Astrocyte (in vitro differentiated cells and primary cell): ENCODE results near the gene GP9. TPM values are rescaled to one million over a fixed set of nuclear protein-coding genes. Genes with fewer than 3 reads are reported as not detected.

Experiments
- DNase-seq: peaks from one replicate; pipeline ENCODE4 v3.0.0-alpha.2; 2010; ENCODE audit warnings: low read depth
- FAIRE-seq: peaks from 2 replicates; lab custom pipeline; 2011; peaks lifted over from hg19 to GRCh38; lab: Jason Lieb, UNC
- H2AFZ ChIP-seq: 2 replicates; pipeline ENCODE4 v1.6.0; 2012; ENCODE audit warnings: low read depth, low read length, inconsistent platforms
- H3K27ac ChIP-seq: 2 replicates; pipeline ENCODE4 v1.5.1; 2011; ENCODE audit warnings: low read depth, low read length, inconsistent platforms
- H3K27me3 ChIP-seq: 2 replicates; pipeline ENCODE4 v1.6.0; 2011; ENCODE audit warnings: low read length, inconsistent platforms; ENCODE audit not compliant: insufficient read depth
- H3K36me3 ChIP-seq: 2 replicates; pipeline ENCODE4 v1.5.1; 2011; ENCODE audit warnings: low read length, inconsistent platforms; ENCODE audit not compliant: insufficient read depth
- H3K4me1 ChIP-seq: 2 replicates; pipeline ENCODE4 v1.5.1; 2011; ENCODE audit warnings: low read length, inconsistent platforms; ENCODE audit not compliant: insufficient read depth
- H3K4me2 ChIP-seq: 2 replicates; pipeline ENCODE4 v1.6.0; 2012; ENCODE audit warnings: low read length, inconsistent platforms
- H3K4me3 ChIP-seq: 2 replicates; pipeline ENCODE4 v1.5.1; 2011; ENCODE audit warnings: low read depth, mild to moderate bottlenecking, low read length, inconsistent platforms; ENCODE audit not compliant: insufficient read depth
- H3K79me2 ChIP-seq: 2 replicates; pipeline ENCODE4 v1.6.0; 2012; ENCODE audit warnings: mild to moderate bottlenecking, low read length, inconsistent platforms; ENCODE audit not compliant: insufficient read depth
- H3K9ac ChIP-seq: 2 replicates; pipeline ENCODE4 v1.6.0; 2012; ENCODE audit warnings: mild to moderate bottlenecking, low read length, inconsistent platforms
- H3K9me3 ChIP-seq: 2 replicates; pipeline ENCODE4 v1.5.1; 2012; ENCODE audit warnings: low read depth, mild to moderate bottlenecking, low read length, inconsistent platforms; ENCODE audit not compliant: insufficient read depth
- H4K20me1 ChIP-seq: 2 replicates; pipeline ENCODE4 v1.6.0; 2012; ENCODE audit warnings: low read length, inconsistent platforms; ENCODE audit not compliant: insufficient read depth
- H3K27ac Mint-ChIP-seq: one replicate; pipeline ENCODE4 v1.8.0; 2021; ENCODE audit warnings: mild to moderate bottlenecking, mixed read lengths; ENCODE audit not compliant: unreplicated experiment
- H3K27me3 Mint-ChIP-seq: one replicate; pipeline ENCODE4 v1.8.0; 2021; ENCODE audit warnings: low read depth, mixed read lengths; ENCODE audit not compliant: unreplicated experiment
- H3K36me3 Mint-ChIP-seq: one replicate; pipeline ENCODE4 v1.8.0; 2021; ENCODE audit warnings: low read depth, mixed read lengths; ENCODE audit not compliant: unreplicated experiment
- H3K4me1 Mint-ChIP-seq: one replicate; pipeline ENCODE4 v1.8.0; 2021; ENCODE audit warnings: low read depth, mixed read lengths; ENCODE audit not compliant: unreplicated experiment
- H3K4me3 Mint-ChIP-seq: one replicate; pipeline ENCODE4 v1.8.0; 2021; ENCODE audit warnings: mild to moderate bottlenecking, moderate library complexity, mixed read lengths; ENCODE audit not compliant: unreplicated experiment
- H3K9me3 Mint-ChIP-seq: one replicate; pipeline ENCODE4 v1.8.0; 2021; ENCODE audit warnings: mild to moderate bottlenecking, mixed read lengths; ENCODE audit not compliant: unreplicated experiment
- CTCF ChIP-seq: IDR thresholded peaks from 2 replicates; pipeline ENCODE4 v1.5.1; 2011; ENCODE audit warnings: low read depth, mild to moderate bottlenecking, inconsistent platforms, low read length, moderate library complexity; ENCODE audit not compliant: insufficient read depth
- EZH2 ChIP-seq: IDR thresholded peaks from 2 replicates; pipeline ENCODE4 v1.6.1; 2012; ENCODE audit warnings: mild to moderate bottlenecking, low read length, inconsistent platforms; ENCODE audit not compliant: insufficient read depth
- total RNA-seq: library from RNA; stranded (reverse); gene quantifications from 2 replicates; pipeline ENCODE4 v1.2.1, GENCODE V29; 2021

The GP9 gene
- total RNA-seq, 1 donor from 2014 or later: not detected

- Histone ChIP-seq H3K36me3 (no peaks in the 10 kb centered on the region), H3K4me2 (no peak overlapping the region), H3K9me3 (no peaks in the 10 kb centered on the region), H3K4me1 (peaks cover 5% of the 10 kb centered on the region), H2AFZ (no peak overlapping the region), H3K9ac (no peak overlapping the region), H3K27me3 (peaks cover 5% of the 10 kb centered on the region), H3K4me3 (no peak overlapping the region), H3K27ac (no peak overlapping the region), H4K20me1 (no peaks in the 10 kb centered on the region), H3K79me2 (no peaks in the 10 kb centered on the region)
- Mint-ChIP-seq H3K9me3 (peaks cover 3% of the 10 kb centered on the region), H3K4me1 (peaks cover 14% of the 10 kb centered on the region), H3K36me3 (peaks cover 3% of the 10 kb centered on the region), H3K27ac (no peak overlapping the region), H3K4me3 (no peak overlapping the region), H3K27me3 (peaks cover 4% of the 10 kb centered on the region)
- FAIRE-seq: no peak
- DNase-seq: no peak
- TF ChIP-seq CTCF (no peak), EZH2 (no peak)
These were observed 41.8 kb upstream of the GP9 start for GRCh38 chr3:129018751-129019150.

- no peaks in the 10 kb centered on the region for H3K36me3 ChIP-seq
- peaks cover 5% of the 10 kb centered on the region for H3K4me1 ChIP-seq
- peaks cover 3% of the 10 kb centered on the region for H3K36me3 Mint-ChIP-seq
- peaks cover 5% of the 10 kb centered on the region for H3K27me3 ChIP-seq
- no peak overlapping the region for H3K4me2 ChIP-seq
- H3K79me2 ChIP-seq: no peaks in the 10 kb centered on the region
- no peak for DNase-seq
- no peaks in the 10 kb centered on the region for H3K9me3 ChIP-seq
- H3K27ac Mint-ChIP-seq: no peak overlapping the region
- H3K4me3 Mint-ChIP-seq: no peak overlapping the region
- no peak for TF ChIP-seq EZH2
- TF ChIP-seq CTCF: no peak
- H2AFZ ChIP-seq: no peak overlapping the region
- H3K4me1 Mint-ChIP-seq: peaks cover 14% of the 10 kb centered on the region
- no peak for FAIRE-seq
- H3K9me3 Mint-ChIP-seq: peaks cover 3% of the 10 kb centered on the region
- H3K4me3 ChIP-seq: no peak overlapping the region
- no peaks in the 10 kb centered on the region for H4K20me1 ChIP-seq
- no peak overlapping the region for H3K27ac ChIP-seq
- H3K9ac ChIP-seq: no peak overlapping the region
- H3K27me3 Mint-ChIP-seq: peaks cover 4% of the 10 kb centered on the region
These were observed 41.3 kb upstream of the GP9 start for GRCh38 chr3:129019266-129019665.

- Histone ChIP-seq H3K36me3 (no peaks in the 10 kb centered on the region), H3K9ac (no peak overlapping the region), H3K27ac (no peak overlapping the region), H2AFZ (no peak overlapping the region), H3K79me2 (no peaks in the 10 kb centered on the region), H3K4me2 (peak overlapping the region; percentile 18), H3K4me3 (no peak overlapping the region), H3K27me3 (peaks cover 8% of the 10 kb centered on the region), H3K4me1 (peaks cover 5% of the 10 kb centered on the region), H4K20me1 (no peaks in the 10 kb centered on the region), H3K9me3 (no peaks in the 10 kb centered on the region)
- peaks cover 3% of the 10 kb centered on the region for H3K36me3 Mint-ChIP-seq
- no peak overlapping the region for H3K4me3 Mint-ChIP-seq
- DNase-seq: no peak
- TF ChIP-seq CTCF (no peak), EZH2 (no peak)
- H3K27me3 Mint-ChIP-seq: peaks cover 15% of the 10 kb centered on the region
- peaks cover 10% of the 10 kb centered on the region for H3K4me1 Mint-ChIP-seq
- H3K27ac Mint-ChIP-seq: no peak overlapping the region
- peaks cover 5% of the 10 kb centered on the region for H3K9me3 Mint-ChIP-seq
- FAIRE-seq: no peak
These were observed 39.9 kb upstream of the GP9 start for GRCh38 chr3:129020691-129021090.
